Prostate gland (tissue), 2 donors: ENCODE measurements around the gene MACC1.

ENCODE experiments used
- CTCF ChIP-seq, 4 experiments: fragments of 200-600 bp in 2 of 4; fragments of 450-650 bp in 2 of 4; sonication (generic) in 2 of 4; IDR thresholded peaks; 1 replicate in 3 of 4; 2 replicates in 1 of 4; pipeline ENCODE4 v1.5.1; 2016 to 2019; ENCODE audit warnings: antibody characterized with exemption in 4 of 4, mild to moderate bottlenecking in 2 of 4, moderate library complexity in 2 of 4
- POLR2A ChIP-seq: fragments of 450-650 bp; IDR thresholded peaks from one replicate; pipeline ENCODE4 v1.6.1; 2016; ENCODE audit warnings: antibody characterized with exemption, mild to moderate bottlenecking
- POLR2AphosphoS5 ChIP-seq: sonication (generic); formaldehyde crosslinking; IDR thresholded peaks from one replicate; pipeline ENCODE4 v1.6.1; 2017; ENCODE audit warnings: antibody characterized with exemption

DNA sequence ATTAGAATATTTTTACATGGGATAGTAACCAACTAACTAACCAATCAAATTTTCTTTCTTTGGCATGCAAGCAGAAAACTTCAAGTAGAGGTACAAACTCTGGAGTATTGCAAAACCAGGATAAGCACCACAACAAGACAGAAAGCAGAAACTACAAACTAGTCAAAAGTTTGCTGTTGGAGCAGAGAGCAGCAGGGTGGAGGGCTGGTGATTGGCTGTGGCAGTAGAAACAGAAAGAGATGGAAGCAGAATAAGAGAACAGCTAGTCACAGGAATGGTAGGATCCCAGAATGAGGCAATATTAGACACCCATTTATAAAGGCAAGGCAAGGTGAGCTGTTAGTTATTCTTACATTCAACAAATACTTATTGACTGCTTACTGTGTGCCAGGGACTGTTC lies 6.8 kb upstream of the MACC1 start:
- TF ChIP-seq CTCF (IDR thresholded peaks at IDR 0.05), result no peak
- TF ChIP-seq POLR2AphosphoS5, result no peak
- no peak for TF ChIP-seq POLR2A
